Measurements from ENCODE around the gene EEFSEC.

- TF ChIP-seq POLR2AphosphoS5 (IDR thresholded peaks at IDR 0.05) (no peak), CTCF (IDR thresholded peaks at IDR 0.05) (no peak), POLR2A (IDR thresholded peaks at IDR 0.05) (no peak)
Observed at GRCh38 chr3:128400671-128401070, 247.4 kb downstream of the EEFSEC start.

All from breast epithelium (tissue), 3 donors.